ENCODE measurements around the gene SWT1.

The SWT1 gene

GRCh38 chr1:185112356-185112755 is 44.6 kb upstream of the SWT1 start:
- H3K27ac ChIP-seq (ENCODE audit: poor library complexity, severe bottlenecking): no peak overlapping the region
- no peak for ATAC-seq (ENCODE audit: low read depth)
- DNase-seq (ENCODE audit: low spot score): no peak

DNA sequence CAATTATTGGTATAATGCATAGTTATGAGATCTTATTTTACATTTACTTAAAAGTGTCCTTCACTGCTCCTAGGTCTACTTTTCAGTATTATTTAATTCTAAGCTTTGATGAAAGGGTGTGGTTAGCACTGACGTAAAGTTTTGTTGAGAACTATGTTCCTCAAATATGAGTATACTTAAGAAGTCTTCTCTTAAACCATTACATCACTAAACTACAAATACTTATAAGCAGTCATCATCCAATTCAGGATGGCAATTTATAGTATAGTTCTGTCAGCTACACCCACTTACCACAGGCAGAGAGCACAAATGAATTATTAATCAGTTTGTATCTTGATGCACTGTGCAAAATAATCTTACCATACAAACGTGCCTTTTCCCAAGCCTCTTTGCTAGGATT is 27.3 kb upstream of the SWT1 start:
- Histone ChIP-seq H3K9me3 (ENCODE audit: severe bottlenecking) (peaks cover 2% of the 10 kb centered on the region), H3K4me1 (ENCODE audit: insufficient read depth, poor library complexity, severe bottlenecking) (no peaks in the 10 kb centered on the region), H3K36me3 (ENCODE audit: low read depth) (peaks cover 85% of the 10 kb centered on the region), H3K4me3 (ENCODE audit: severe bottlenecking) (no peak overlapping the region), H3K27ac (ENCODE audit: poor library complexity, severe bottlenecking) (no peak overlapping the region), H3K27me3 (ENCODE audit: insufficient read depth, poor library complexity, severe bottlenecking) (no peaks in the 10 kb centered on the region)
- ATAC-seq (ENCODE audit: low read depth) (no peak), DNase-seq (ENCODE audit: low spot score) (no peak)
- TF ChIP-seq, protein P1, sequence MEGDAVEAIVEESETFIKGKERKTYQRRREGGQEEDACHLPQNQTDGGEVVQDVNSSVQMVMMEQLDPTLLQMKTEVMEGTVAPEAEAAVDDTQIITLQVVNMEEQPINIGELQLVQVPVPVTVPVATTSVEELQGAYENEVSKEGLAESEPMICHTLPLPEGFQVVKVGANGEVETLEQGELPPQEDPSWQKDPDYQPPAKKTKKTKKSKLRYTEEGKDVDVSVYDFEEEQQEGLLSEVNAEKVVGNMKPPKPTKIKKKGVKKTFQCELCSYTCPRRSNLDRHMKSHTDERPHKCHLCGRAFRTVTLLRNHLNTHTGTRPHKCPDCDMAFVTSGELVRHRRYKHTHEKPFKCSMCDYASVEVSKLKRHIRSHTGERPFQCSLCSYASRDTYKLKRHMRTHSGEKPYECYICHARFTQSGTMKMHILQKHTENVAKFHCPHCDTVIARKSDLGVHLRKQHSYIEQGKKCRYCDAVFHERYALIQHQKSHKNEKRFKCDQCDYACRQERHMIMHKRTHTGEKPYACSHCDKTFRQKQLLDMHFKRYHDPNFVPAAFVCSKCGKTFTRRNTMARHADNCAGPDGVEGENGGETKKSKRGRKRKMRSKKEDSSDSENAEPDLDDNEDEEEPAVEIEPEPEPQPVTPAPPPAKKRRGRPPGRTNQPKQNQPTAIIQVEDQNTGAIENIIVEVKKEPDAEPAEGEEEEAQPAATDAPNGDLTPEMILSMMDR (IDR thresholded peaks at IDR 0.05; ENCODE audit: poor library complexity, severe bottlenecking): no peak

More at GRCh38 chr1:185112356-185112755, 44.6 kb upstream of the SWT1 start:
- Histone ChIP-seq H3K9me3 (ENCODE audit: severe bottlenecking) (peaks cover 6% of the 10 kb centered on the region), H3K27me3 (ENCODE audit: insufficient read depth, poor library complexity, severe bottlenecking) (no peaks in the 10 kb centered on the region), H3K36me3 (ENCODE audit: low read depth) (no peaks in the 10 kb centered on the region), H3K4me1 (ENCODE audit: insufficient read depth, poor library complexity, severe bottlenecking) (no peaks in the 10 kb centered on the region), H3K4me3 (ENCODE audit: severe bottlenecking) (no peak overlapping the region)
- TF ChIP-seq, protein P1 (IDR thresholded peaks at IDR 0.05; ENCODE audit: poor library complexity, severe bottlenecking): no peak

DNA sequence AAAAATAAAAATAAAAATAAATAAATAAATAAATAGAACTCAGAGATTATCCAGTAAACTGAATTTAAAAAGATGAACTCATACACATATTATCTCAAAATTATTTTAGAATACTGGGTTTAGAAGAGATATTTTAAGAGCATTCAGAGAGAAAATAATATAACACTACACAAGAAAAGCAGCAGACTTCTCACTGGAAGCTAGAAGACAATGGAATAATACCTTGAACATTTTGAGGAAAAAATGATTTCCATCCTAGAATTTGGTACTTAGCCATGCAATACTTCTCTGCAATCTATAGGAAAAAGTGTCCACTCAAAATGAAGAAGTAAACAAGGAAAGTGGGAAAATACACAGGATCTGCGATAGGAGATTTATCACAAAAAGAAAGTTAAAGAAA is 24.4 kb upstream of the SWT1 start:
- Histone ChIP-seq H3K4me3 (ENCODE audit: severe bottlenecking) (no peak overlapping the region), H3K4me1 (ENCODE audit: insufficient read depth, poor library complexity, severe bottlenecking) (no peaks in the 10 kb centered on the region), H3K27ac (ENCODE audit: poor library complexity, severe bottlenecking) (no peak overlapping the region), H3K9me3 (ENCODE audit: severe bottlenecking) (no peaks in the 10 kb centered on the region), H3K36me3 (ENCODE audit: low read depth) (peaks cover 82% of the 10 kb centered on the region), H3K27me3 (ENCODE audit: insufficient read depth, poor library complexity, severe bottlenecking) (no peaks in the 10 kb centered on the region)
- ATAC-seq (ENCODE audit: low read depth): no peak
- no peak for DNase-seq (ENCODE audit: low spot score)
- TF ChIP-seq, protein P1 (IDR thresholded peaks at IDR 0.05; ENCODE audit: poor library complexity, severe bottlenecking): no peak

DNA sequence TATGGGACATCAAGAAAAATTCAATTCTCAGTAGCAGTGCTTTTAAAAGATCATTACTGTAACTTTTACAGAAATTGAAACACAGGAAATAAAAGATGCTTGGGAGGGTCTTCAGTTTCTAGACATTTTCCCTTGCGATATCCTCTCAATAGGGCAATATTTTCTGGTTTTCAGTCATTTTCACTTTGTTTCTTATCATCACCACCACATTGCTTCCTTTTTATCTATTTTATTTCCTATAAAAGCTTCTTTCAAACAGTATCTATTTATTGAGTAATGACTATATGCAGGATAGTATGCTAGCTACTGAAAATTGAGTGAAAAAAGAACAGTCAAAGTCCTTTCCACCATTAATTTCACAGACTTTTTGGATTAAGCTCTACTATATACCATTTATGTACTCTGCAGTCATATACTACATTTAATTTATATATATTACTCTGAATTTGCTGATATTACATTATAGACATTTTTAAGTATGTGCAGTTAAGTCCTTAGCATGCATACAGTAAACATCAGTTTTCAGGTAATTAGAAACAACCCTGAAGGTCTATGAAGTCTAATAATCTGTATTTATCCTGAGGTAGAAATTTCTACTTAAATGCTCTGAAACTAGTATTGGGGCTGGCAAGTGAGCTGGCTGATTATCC is 18.9 kb upstream of the SWT1 start:
- Histone ChIP-seq H3K4me1 (ENCODE audit: insufficient read depth, poor library complexity, severe bottlenecking) (no peaks in the 10 kb centered on the region), H3K27ac (ENCODE audit: poor library complexity, severe bottlenecking) (no peak overlapping the region), H3K27me3 (ENCODE audit: insufficient read depth, poor library complexity, severe bottlenecking) (no peaks in the 10 kb centered on the region), H3K36me3 (ENCODE audit: low read depth) (peaks cover 72% of the 10 kb centered on the region), H3K9me3 (ENCODE audit: severe bottlenecking) (no peaks in the 10 kb centered on the region), H3K4me3 (ENCODE audit: severe bottlenecking) (no peak overlapping the region)
- TF ChIP-seq, protein P1 (IDR thresholded peaks at IDR 0.05; ENCODE audit: poor library complexity, severe bottlenecking): no peak
- DNase-seq (ENCODE audit: low spot score) (no peak), ATAC-seq (ENCODE audit: low read depth) (no peak)

DNA sequence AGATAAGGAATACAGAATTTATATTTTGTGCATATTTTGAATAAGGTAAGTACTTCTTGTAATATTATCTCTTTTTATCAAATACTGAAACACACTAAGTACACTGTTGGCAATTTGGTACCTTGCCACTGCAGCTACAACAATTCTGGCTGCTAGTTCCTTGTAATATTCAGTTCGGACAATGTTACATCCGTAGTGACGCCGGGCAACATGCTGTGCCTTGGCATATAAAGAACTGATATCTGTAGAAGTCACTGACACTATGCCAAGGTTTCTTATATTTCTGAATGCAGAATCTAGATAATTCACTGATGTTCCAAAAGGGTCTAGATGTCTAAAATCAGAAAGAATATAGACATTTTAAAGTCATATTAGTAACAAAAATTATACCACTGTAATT is 17.7 kb upstream of the SWT1 start:
- Histone ChIP-seq H3K4me1 (ENCODE audit: insufficient read depth, poor library complexity, severe bottlenecking) (no peaks in the 10 kb centered on the region), H3K4me3 (ENCODE audit: severe bottlenecking) (no peak overlapping the region), H3K9me3 (ENCODE audit: severe bottlenecking) (no peaks in the 10 kb centered on the region), H3K36me3 (ENCODE audit: low read depth) (peaks cover 76% of the 10 kb centered on the region), H3K27me3 (ENCODE audit: insufficient read depth, poor library complexity, severe bottlenecking) (no peaks in the 10 kb centered on the region), H3K27ac (ENCODE audit: poor library complexity, severe bottlenecking) (no peak overlapping the region)
- no peak for ATAC-seq (ENCODE audit: low read depth)
- TF ChIP-seq, protein P1 (IDR thresholded peaks at IDR 0.05; ENCODE audit: poor library complexity, severe bottlenecking): no peak
- DNase-seq (ENCODE audit: low spot score): no peak
